ENCODE data around the gene CDH9.

Gene CDH9, protein sequence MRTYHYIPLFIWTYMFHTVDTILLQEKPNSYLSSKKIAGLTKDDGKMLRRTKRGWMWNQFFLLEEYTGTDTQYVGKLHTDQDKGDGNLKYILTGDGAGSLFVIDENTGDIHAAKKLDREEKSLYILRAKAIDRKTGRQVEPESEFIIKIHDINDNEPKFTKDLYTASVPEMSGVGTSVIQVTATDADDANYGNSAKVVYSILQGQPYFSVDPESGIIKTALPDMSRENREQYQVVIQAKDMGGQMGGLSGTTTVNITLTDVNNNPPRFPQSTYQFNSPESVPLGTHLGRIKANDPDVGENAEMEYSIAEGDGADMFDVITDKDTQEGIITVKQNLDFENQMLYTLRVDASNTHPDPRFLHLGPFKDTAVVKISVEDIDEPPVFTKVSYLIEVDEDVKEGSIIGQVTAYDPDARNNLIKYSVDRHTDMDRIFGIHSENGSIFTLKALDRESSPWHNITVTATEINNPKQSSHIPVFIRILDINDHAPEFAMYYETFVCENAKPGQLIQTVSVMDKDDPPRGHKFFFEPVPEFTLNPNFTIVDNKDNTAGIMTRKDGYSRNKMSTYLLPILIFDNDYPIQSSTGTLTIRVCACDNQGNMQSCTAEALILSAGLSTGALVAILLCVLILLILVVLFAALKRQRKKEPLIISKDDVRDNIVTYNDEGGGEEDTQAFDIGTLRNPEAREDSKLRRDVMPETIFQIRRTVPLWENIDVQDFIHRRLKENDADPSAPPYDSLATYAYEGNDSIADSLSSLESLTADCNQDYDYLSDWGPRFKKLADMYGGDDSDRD

DNA sequence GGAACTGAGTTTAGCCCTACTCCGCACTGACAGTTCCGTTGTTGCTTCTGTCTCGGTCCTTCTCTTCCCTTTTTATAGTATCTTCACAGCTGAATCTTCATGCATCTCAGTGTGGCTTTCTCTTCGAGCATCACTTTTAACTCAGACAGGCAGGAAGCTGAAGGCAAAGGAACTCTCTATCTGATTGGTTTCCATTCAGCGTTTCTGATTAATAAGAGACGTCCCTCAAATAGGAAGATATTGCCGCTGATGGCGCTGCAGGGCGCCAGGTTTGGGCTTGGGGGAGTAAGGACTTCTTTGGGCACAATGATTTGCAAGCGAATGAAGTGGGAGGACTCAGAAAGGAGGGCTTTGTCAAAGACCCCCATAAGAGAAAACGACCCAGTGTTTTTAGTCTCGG is at the start of gene CDH9:
TSS of gene CDH9 (minus strand) at position 111 of the 400 bp plus-strand sequence. CDS start 50,253 bp downstream, outside the sequence.
- DNase-seq (ENCODE audit: low read depth in 2 of 2) = no peak

DNA sequence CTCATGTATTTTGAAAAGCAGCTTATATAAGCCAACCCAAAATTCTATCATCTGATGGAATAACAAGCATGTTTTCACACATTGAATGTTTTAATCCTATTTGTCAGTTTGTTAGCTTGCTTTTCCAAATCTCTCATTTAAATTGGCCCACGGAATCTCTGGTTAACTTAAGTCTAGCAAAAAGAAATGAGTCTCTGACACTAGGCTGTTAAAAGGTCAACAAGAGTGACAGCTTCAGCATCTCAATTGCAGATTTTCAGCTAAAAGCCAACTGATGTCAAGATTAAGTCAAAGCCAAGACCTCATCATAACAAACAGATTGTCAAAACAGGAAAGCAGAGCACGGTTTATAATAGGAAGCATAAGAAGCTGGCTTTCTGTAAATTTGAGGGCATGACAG is 49.4 kb upstream of the CDH9 start:
- DNase-seq (ENCODE audit: low read depth in 2 of 2) = no peak

DNA sequence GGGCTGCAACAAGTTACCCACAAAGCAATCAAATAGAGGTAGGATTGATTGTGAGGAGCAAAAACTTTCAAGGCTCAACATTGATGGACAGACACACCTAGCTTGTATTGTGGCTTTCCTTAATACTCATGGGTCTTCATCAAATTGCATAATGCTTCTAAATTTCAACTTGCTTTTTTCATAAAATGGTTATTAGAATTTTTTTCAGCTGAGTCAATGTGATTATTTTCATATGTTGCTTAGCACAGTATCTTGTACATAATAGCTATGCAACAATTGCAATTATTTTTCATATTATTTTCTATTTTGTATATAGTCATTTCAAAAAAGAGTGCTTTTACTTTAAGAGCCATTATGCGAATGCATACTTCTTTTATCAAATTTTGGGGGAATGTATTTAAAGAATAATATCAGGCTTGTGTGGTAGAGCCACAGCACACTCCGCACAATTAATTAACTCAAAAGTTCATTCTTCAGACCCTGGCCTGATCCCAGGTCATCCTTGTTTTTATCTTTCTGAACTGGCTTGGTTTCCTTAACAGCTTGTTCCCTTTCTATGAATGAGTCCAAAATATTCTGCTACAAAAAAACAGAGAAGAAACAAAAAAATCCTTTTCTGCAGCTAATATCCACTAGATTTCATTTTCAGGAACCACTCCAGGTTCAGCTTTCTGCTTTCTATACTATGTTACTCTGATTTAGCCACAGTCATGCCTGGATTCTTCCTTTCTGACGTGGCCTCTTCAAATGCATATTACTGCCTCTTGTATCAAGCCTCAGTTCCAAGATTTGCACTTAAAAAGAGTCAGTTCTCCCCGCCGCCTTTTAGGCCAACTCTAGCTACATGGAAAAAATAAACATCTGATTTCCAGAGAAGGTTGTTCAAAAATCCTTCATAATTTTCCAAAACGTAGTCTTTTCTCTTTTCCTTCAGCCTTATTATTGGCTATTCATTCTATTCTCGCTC is 45.3 kb upstream of the CDH9 start:
- DNase-seq (ENCODE audit: low read depth in 2 of 2) = no peak

DNA sequence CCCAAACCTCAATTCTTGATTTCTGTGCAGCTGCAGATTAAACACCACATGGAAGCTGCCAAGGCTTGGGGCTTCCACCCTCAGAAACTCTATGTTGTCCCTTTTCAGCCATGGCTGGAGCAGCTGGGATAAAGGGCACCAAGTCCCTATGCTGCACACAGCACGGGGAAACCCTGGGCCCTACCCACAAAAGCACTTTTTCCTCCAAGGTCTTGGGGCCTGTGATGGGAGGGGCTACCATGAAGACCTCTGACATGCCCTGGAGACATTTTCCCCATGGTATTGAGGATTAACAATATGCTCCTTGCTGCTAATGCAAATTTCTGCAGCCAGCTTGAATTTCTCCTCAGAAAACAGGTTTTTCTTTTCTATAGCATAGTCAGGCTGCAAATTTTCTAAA is 41.8 kb upstream of the CDH9 start:
- no peak for DNase-seq (ENCODE audit: low read depth in 2 of 2)

DNA sequence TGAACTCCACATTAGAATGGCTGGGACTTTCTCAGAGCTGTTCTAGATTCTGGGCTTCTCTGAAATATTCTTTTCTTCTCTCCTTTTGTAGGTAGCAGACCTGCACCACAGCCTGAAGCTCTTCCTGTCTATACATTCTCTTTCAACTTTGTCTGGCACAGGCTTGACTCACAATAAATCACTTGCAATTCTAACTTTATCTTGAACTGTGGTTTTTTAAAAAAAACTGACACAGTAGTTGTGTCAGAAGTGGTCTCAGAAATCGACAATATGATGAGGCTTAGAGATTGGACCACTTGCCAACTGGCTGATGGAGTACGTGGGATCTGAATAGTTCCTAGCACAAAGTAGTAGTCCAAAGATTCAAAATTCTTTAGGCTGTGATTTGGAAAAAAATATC is 24.1 kb upstream of the CDH9 start:
- DNase-seq (ENCODE audit: low read depth in 2 of 2) = no peak

DNA sequence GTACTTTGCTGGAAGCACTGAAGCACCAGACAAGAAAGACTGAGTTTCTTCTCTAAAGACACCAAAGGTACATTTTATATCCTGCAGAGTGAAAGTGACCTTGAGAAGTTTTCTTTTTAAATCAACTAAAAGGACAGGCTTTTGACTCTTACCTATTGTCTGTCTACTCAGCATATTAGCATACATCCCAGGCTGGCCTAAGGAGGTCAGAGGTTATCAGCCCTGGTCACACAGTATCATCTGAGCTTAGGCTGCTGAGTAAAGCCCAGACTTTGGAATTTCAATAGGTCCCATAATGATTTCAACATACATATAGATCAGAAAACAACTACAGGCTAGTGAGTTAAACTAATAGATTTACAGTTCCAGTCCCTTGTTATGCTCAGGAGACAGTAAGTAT is 10.1 kb upstream of the CDH9 start:
- DNase-seq (ENCODE audit: low read depth in 2 of 2) = no peak

DNA sequence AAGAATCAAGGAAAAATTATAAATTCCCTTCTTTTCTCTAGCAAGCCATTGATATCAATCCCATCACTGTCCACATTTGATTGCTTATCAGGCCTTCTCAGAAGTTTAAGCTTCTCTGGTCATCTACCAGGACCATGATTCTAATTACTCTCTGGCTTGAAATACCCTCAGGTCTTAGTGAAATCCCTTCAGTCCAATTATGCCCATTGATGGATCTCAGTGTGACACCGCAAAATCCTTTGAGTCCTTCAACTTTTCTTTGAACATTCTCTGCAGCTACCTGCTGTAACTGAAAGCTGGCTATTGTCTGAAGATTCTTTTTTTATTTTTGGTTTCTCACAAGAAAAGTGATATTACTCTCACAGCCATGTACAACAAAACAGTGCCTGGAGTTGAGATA is 3.0 kb upstream of the CDH9 start:
- DNase-seq (ENCODE audit: low read depth in 2 of 2) = no peak

DNA sequence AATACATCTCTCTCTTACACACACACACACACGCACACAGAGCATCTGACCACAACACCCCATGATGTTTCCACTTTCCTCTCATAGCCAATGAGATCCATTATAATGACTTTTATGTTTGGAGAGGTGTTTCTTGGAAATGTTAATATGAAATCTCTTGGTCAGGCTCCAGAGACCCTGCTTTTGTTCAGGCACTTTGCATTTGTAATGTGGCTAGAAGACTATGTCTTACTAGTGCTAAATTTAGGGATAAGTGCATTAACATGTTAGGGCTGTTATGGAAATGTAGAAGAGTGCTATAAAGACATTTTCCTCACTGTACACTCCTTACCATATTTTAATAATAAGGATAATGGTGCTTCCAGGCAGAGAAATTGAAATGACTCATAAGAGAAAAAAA is 3.8 kb downstream of the CDH9 start:
- no peak for DNase-seq (ENCODE audit: low read depth in 2 of 2)

DNA sequence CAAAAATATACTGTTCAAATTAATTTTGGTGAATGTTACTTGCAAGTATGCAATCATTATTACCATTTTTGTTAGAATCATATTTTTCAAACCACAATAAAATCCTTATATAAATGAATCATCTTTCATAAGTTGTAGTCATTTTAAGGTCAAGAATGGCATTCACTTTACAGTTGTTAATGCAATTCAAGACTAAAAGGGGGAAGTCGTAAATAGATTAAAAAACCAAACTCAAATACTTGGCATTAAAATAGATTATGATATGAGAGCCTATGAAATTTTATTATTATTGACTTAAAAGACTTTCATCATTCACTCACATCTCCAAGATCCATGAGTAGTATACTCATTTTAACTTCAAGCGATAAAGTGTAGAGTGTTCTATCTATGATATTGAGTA is 11.6 kb downstream of the CDH9 start:
- no peak for DNase-seq (ENCODE audit: low read depth in 2 of 2)

DNA sequence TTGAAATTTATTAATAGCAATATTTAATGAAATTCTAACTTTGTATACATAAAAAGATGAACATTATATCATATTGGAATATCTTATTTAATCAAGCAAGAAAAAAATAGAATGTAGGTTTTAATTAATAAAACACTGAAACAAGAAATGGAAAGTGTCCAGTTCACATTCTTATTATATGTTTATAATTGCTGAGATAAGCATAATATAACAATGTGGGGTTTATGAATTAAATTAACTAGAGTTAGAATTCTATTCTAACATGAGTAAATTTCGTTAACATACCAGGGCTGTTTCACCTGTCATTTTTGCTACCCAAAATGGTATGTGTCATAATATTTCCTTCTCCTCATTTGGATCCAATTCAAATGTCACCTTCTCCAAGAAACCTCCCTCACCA is 12.3 kb downstream of the CDH9 start:
- no peak for DNase-seq (ENCODE audit: low read depth in 2 of 2)

DNA sequence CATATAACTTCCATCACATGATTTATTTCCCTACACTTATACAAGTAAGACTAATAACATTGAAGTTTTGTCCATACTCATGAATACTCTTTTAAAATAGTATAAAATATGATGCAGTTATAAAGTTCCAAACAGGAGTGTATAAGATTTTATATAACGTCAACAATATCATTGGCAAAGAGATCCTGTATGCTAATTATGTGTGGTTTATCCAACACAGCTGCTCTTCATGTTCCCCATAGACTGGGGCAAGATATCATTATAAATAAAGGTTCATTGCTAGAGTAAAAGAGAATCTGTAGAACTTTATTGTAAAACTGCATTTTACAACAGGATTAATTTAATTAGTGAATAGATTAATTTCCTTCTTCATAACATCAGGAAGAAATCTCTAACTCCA is 16.9 kb downstream of the CDH9 start:
- DNase-seq (ENCODE audit: low read depth in 2 of 2) = no peak

DNA sequence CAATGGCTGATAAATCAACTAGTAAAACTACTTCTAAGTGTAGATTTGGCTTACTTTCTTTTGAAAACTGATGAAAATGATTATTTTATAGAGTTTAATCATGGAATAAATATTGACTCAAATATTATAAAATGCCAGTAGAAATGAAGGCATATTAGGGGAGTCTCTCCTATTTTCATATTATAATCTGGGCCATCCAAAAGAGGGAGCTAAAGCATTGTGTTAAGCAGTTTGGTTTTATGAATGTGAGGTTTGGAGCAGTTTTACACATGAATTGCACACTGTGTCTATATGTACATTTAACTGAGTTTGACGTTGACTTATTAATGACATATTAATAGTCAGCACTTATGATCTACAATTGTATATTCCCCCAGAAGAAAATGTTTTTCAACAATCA is 17.4 kb downstream of the CDH9 start:
- DNase-seq (ENCODE audit: low read depth in 2 of 2) = no peak

DNA sequence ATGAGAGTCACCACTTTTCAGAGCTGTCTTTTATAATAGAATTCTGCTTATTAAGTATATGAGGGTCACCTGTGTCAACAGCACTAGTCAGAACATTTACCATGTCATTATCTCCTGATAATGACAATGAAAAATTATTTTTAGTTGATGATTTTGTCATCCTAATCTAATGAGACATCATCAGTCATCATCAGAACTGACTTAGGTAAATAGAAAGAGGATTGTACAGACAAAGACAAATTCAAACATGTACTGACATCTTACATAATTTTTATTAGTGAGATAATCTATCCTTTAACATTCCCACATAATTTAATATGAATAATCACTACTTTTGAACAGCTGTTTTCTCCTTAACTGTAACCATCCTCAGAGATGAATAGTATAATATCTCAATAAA is 22.6 kb downstream of the CDH9 start:
- DNase-seq (ENCODE audit: low read depth in 2 of 2) = no peak

DNA sequence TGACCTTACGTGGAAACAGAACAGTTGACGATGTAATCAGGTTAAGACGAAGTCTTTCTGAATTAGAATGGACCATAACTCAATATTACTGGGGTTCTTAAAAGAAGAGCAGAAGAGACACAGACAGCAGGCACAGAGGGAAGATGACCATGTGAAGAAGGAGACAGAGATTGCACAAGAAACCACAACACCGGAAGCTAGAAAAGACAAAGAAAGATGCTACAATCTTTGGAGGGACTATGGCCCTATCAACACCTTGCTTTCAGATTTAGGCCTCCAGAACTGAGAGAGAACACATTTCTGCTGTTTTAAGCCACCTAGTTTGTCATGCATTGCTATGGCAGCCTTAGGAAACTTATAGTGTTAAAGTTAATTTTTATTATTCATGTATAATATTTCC is 27.1 kb downstream of the CDH9 start:
- no peak for DNase-seq (ENCODE audit: low read depth in 2 of 2)

DNA sequence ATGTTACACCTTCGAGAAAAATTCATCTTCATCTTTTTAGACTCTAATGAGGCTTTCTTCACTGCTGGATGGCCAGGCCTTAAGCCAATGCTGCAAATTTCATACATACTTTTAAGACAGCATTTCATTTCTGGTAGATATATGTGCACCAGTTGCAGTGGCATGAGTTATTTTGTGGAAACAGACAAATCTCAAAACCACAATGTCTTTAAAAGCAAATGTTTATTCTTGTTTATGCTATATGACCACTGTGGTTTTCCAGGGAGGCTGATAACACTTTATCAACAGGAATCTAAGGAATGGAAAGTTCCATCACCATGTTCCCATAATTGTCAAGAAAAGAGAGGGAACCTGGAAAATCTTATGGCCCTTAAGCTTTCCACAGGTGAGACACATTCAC is 27.7 kb downstream of the CDH9 start:
- DNase-seq (ENCODE audit: low read depth in 2 of 2) = no peak

DNA sequence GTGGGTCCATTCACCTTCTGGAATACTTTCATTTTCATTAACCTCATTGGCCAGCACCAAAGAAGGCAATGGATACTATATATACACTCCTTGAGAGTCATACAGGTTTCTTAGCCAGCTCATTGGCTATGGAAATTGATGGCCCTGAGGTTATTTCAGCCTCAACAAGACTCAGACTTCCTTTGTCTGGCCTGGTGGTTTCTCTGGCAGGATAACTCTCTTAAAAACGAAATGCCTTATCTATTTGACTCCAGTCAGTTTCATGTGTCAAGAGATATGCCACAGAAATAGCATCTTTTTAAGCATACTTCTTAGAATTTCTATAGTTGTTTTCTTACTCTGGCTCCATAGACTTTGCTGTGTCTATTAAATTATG is 28.9 kb downstream of the CDH9 start:
- DNase-seq (ENCODE audit: low read depth in 2 of 2) = no peak

DNA sequence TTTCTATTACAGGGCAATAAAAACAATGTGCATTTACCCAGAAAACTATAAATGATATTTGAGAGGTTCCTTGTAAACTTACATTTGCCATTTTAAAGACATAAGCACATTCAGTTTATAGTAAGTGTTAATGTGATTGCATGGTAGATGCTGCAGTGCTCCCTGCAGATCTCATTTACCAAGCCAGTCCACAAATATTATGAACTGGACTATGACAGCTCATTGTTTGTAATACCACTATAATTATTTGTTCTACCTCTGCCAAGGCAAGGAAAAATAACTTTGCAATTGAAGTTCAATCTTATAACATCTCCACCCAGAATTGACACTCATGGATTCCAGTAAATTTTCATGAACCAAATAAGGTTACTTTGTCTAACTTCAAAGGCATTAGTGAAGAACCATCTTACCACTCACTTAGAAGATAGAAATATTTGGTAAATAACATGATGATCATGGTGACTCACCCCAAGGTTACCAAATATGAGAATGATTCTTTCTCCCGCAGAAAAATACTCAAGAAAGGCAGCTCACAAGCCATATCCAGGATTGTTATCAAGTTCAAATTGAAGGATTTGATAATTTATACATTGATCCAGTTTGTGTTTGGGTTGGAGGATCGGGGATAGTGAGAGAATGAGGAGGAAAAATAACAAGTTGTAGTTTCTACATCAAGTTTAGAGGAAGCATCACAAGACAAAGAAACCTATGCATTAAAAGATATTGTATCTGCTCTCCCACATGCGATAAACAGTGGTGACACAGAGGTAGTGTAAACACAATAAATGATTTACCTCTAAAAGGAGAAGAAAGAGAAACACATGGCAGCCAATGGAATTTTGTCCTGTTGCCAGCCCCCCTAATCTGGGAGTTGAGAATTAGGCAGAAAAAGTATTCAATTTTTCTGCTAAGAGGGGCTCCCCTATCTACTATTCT is 29.5 kb downstream of the CDH9 start:
- DNase-seq (ENCODE audit: low read depth in 2 of 2) = no peak

DNA sequence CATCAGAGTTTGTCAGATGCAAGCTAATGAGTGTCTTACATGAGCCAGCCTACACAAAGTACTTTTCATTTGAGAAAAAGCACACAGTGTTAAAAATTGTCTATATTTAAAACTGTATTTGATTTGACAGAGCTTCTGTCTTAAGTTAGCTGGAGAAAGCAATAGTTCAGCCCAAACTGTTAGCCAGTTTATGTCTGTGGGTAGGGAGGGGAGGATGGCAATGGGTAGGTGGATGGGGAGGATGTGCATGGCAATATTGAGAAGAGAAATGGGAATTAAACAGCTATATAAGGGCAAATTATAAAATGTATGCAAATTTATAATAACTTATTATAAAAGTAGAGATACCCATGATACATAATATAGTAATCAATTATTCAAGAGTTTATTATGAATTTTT is 31.3 kb downstream of the CDH9 start:
- no peak for DNase-seq (ENCODE audit: low read depth in 2 of 2)

DNA sequence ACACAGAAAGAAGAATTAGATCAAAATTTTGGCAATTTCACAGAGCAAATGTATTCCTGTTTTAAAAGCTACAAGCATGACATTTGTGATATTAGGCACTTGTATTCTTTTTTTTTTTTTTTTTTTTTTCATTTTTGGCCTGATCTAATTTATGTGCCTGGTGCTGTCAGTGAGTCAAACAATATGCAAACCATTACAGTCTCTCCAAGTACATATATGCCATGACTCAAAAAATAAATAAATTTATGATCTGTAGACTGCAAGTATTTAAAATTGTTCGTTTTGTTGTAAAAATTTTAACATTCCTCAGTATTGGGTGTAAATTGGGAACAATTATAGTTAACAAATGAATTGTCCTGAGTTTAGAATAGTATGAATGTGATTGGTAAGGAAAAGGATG is 51.4 kb downstream of the CDH9 start:
- DNase-seq (ENCODE audit: low read depth in 2 of 2) = no peak

DNA sequence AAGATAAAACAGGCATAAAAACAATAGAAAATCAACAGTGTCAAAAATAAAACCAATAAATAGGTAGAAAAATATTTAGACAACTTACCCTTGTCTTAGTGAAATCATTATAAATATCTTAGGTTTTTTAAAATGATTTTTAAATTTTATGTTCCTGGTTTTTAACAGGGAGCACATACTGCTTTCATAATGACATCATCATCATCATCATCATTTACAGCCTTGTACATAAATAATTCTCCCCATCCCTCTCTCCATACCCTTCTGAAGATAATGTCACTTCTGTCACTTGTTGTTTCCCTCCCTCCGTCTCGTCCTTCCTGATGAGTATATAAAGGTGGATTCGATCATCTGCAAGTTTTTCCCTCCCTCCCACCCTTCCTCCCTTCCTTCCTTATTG is 56.6 kb downstream of the CDH9 start:
- DNase-seq (ENCODE audit: low read depth in 2 of 2) = no peak

DNA sequence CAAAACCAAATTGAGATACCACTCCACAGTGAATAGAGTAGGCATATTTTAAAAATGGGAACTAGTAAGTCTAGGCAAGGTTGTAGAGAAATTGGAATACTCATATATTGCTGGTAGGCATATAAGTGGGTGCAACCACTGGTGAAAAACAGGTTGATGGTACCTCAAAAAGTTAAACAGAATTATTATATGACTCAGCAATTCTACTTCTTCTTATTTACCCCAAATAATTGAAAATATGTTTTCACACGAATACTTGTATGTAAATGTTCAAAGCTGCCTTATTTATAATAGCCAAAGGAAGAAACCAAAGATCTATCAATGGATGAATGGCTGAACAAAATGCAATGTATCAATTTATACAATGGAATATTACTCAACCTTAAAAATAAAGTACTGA is 79.1 kb downstream of the CDH9 start:
- DNase-seq (ENCODE audit: low read depth in 2 of 2) = no peak
